Neural cell (in vitro differentiated cells): ENCODE measurements around the gene NLN. TPM values are rescaled to one million over a fixed set of nuclear protein-coding genes. Genes with fewer than 3 reads are reported as not detected.

Experiments used
- H2AFZ ChIP-seq: fragments of 200-600, 300-800 bp; sonication (generic), shearing (Covaris generic); 2 replicates; pipeline ENCODE4 v1.6.0; 2014; ENCODE audit warnings: low read depth, mild to moderate bottlenecking, antibody characterized with exemption, low read length, moderate library complexity
- H3F3A ChIP-seq: fragments of 200-600 bp; shearing (Covaris generic); 2 replicates; pipeline ENCODE4 v1.6.1; 2016; ENCODE audit warnings: mild to moderate bottlenecking, moderate library complexity, mixed read lengths, antibody characterized with exemption, low read length; ENCODE audit not compliant: insufficient read depth, poor library complexity, severe bottlenecking
- H3K27ac ChIP-seq: fragments of 200-600, 300-800 bp; sonication (generic), shearing (Covaris generic); 2 replicates; pipeline ENCODE4 v1.5.1; 2014; ENCODE audit warnings: mild to moderate bottlenecking, low read length, moderate library complexity
- H3K27me3 ChIP-seq: fragments of 300-800, 200-600 bp; sonication (generic), shearing (Covaris generic); 2 replicates; pipeline ENCODE4 v1.6.0; 2014; ENCODE audit warnings: mild to moderate bottlenecking, low read depth, low read length, moderate library complexity; ENCODE audit not compliant: insufficient read depth
- H3K36me3 ChIP-seq: fragments of 300-800, 200-600 bp; sonication (generic), shearing (Covaris generic); 2 replicates; pipeline ENCODE4 v1.5.1; 2014; ENCODE audit warnings: mild to moderate bottlenecking, antibody characterized with exemption, low read length, moderate library complexity; ENCODE audit not compliant: insufficient read depth
- H3K4me2 ChIP-seq: fragments of 300-800, 200-600 bp; sonication (generic), shearing (Covaris generic); 2 replicates; pipeline ENCODE4 v1.6.0; 2014; ENCODE audit warnings: mild to moderate bottlenecking, low read length
- H3K4me3 ChIP-seq: fragments of 300-800, 200-600 bp; sonication (generic), shearing (Covaris generic); 2 replicates; pipeline ENCODE4 v1.5.1; 2014; ENCODE audit warnings: mild to moderate bottlenecking, low read length, moderate library complexity
- H3K79me2 ChIP-seq: fragments of 200-600 bp; shearing (Covaris generic); replicated peaks from 2 replicates; pipeline ENCODE4 v1.6.0; 2014; ENCODE audit warnings: mild to moderate bottlenecking, low read length, moderate library complexity; ENCODE audit not compliant: insufficient read depth
- H3K9ac ChIP-seq: fragments of 300-800, 200-600 bp; sonication (generic), shearing (Covaris generic); 2 replicates; pipeline ENCODE4 v1.6.1; 2016; ENCODE audit warnings: mild to moderate bottlenecking, low read length, mixed read lengths
- H3K9me2 ChIP-seq: fragments of 200-600 bp; shearing (Covaris generic); 2 replicates; pipeline ENCODE4 v1.6.1; 2016; ENCODE audit warnings: mild to moderate bottlenecking, low read length, mixed read lengths; ENCODE audit not compliant: insufficient read depth
- H3K9me3 ChIP-seq: fragments of 200-600, 300-800 bp; sonication (generic), shearing (Covaris generic); 2 replicates; pipeline ENCODE4 v1.6.1; 2016; ENCODE audit warnings: mild to moderate bottlenecking, mixed run types, low read length, moderate library complexity, mixed read lengths
- H4K20me1 ChIP-seq: fragments of 200-600 bp; shearing (Covaris generic); 2 replicates; pipeline ENCODE4 v1.6.1; 2016; ENCODE audit warnings: mild to moderate bottlenecking, mixed run types; ENCODE audit not compliant: insufficient read depth
- EP300 ChIP-seq: fragments of 450-650 bp; conservative IDR thresholded peaks from 2 replicates; pipeline ENCODE4 v1.6.1; 2014; ENCODE audit warnings: antibody characterized with exemption, mild to moderate bottlenecking, moderate library complexity; ENCODE audit not compliant: poor library complexity, severe bottlenecking
- EZH2 ChIP-seq: fragments of 200-600, 300-800 bp; shearing (Covaris generic), sonication (generic); IDR thresholded peaks from 2 replicates; pipeline ENCODE4 v1.6.1; 2014; ENCODE audit warnings: antibody characterized with exemption, low read length, borderline replicate concordance, mild to moderate bottlenecking; ENCODE audit not compliant: insufficient read depth, poor library complexity, severe bottlenecking
- MXI1 ChIP-seq: fragments of 450-650 bp; conservative IDR thresholded peaks from 2 replicates; pipeline ENCODE4 v1.6.1; 2014; ENCODE audit warnings: antibody characterized with exemption, mild to moderate bottlenecking; ENCODE audit not compliant: poor library complexity, severe bottlenecking
- POLR2AphosphoS5 ChIP-seq: IDR thresholded peaks from 2 replicates; pipeline ENCODE4 v1.6.1; 2012
- RAD21 ChIP-seq: fragments of 450-650 bp; conservative IDR thresholded peaks from 2 replicates; pipeline ENCODE4 v1.6.1; 2014; ENCODE audit warnings: antibody characterized with exemption, mild to moderate bottlenecking, moderate library complexity
- SMC3 ChIP-seq: fragments of 450-650 bp; conservative IDR thresholded peaks from 2 replicates; pipeline ENCODE4 v1.6.1; 2014; ENCODE audit warnings: antibody characterized with exemption, mild to moderate bottlenecking, moderate library complexity; ENCODE audit not compliant: poor library complexity
- TAF1 ChIP-seq: IDR thresholded peaks from 2 replicates; pipeline ENCODE4 v1.6.1; 2012; ENCODE audit warnings: low read depth
- polyA plus RNA-seq: library from polyadenylated mRNA; depleted of rRNA; stranded (reverse); fragments of >200 nt; gene quantifications from 2 replicates; pipeline ENCODE4 v1.2.3, GENCODE V29; 2014
- TF ChIP-seq, protein P1 (sequence below): IDR thresholded peaks from 2 replicates; pipeline ENCODE4 v1.6.1; 2012; ENCODE audit warnings: borderline replicate concordance
- TF ChIP-seq, protein P2 (sequence below): fragments of 450-650 bp; IDR thresholded peaks from 2 replicates; pipeline ENCODE4 v1.5.1; 2014; ENCODE audit warnings: antibody characterized with exemption, mild to moderate bottlenecking, moderate library complexity; ENCODE audit not compliant: poor library complexity, severe bottlenecking

Gene NLN
- polyA plus RNA-seq, 1 donor from 2014 or later, result 18.7 TPM

DNA sequence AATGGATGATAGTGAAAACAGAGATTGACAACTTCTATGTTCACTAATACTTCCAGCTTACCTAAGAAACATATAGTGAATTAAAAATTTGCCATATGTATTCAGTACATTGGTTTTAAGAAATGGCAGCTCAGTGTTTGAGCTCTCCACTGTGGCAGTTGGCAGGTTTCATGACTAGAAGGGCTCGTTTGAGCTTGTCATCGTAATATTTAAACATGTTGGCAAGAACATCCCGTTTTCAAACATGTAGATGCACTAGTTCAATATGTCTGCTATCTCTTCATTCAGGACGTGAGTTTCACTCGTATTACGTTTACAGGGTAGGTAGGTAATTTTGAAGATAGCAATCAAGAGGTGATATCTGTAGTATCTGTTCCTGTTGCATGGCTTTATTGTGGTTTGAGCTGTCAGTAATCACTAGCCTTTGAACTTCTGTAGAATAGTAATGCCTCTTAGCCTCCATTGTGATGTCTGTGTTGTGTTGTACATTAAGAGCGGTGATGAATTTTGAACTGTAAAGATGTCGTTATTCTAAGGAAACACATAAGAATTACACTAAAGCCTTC is 74.8 kb downstream of the NLN start:
- Histone ChIP-seq H3K9me2 (no peaks in the 10 kb centered on the region), H3K4me2 (no peak overlapping the region), H3K9me3 (no peaks in the 10 kb centered on the region), H2AFZ (no peak overlapping the region), H4K20me1 (no peaks in the 10 kb centered on the region), H3K9ac (no peak overlapping the region), H3F3A (no peaks in the 10 kb centered on the region), H3K27me3 (no peaks in the 10 kb centered on the region), H3K79me2 (no peaks in the 10 kb centered on the region), H3K36me3 (peaks cover 5% of the 10 kb centered on the region), H3K4me3 (no peak overlapping the region), H3K27ac (no peak overlapping the region)
- TF ChIP-seq RAD21 (no peak), EZH2 (no peak), EP300 (no peak)
- TF ChIP-seq, protein P1, sequence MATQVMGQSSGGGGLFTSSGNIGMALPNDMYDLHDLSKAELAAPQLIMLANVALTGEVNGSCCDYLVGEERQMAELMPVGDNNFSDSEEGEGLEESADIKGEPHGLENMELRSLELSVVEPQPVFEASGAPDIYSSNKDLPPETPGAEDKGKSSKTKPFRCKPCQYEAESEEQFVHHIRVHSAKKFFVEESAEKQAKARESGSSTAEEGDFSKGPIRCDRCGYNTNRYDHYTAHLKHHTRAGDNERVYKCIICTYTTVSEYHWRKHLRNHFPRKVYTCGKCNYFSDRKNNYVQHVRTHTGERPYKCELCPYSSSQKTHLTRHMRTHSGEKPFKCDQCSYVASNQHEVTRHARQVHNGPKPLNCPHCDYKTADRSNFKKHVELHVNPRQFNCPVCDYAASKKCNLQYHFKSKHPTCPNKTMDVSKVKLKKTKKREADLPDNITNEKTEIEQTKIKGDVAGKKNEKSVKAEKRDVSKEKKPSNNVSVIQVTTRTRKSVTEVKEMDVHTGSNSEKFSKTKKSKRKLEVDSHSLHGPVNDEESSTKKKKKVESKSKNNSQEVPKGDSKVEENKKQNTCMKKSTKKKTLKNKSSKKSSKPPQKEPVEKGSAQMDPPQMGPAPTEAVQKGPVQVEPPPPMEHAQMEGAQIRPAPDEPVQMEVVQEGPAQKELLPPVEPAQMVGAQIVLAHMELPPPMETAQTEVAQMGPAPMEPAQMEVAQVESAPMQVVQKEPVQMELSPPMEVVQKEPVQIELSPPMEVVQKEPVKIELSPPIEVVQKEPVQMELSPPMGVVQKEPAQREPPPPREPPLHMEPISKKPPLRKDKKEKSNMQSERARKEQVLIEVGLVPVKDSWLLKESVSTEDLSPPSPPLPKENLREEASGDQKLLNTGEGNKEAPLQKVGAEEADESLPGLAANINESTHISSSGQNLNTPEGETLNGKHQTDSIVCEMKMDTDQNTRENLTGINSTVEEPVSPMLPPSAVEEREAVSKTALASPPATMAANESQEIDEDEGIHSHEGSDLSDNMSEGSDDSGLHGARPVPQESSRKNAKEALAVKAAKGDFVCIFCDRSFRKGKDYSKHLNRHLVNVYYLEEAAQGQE, result no peak

DNA sequence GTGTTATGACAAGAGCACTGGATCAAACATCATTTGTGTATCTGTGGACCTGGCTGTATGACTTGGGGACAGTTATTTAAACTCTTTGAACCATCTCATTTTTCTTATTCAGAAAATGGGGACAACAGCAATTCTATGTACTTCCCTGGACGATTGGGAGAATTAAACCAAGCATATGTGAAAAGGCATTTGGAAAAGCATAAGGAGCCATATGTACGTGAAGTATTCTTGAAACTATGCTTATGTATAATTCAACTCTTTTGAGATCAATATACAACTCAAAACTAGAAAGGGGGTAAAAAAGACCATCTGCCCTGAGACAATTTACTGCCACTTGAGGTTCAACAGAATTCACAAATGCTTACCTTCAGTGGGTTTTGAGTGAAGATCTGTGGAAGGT is 75.5 kb downstream of the NLN start:
- Histone ChIP-seq H3K4me3 (no peak overlapping the region), H4K20me1 (no peaks in the 10 kb centered on the region), H2AFZ (no peak overlapping the region), H3K27ac (no peak overlapping the region), H3K9ac (no peak overlapping the region), H3F3A (no peaks in the 10 kb centered on the region), H3K27me3 (no peaks in the 10 kb centered on the region), H3K4me2 (no peak overlapping the region), H3K9me3 (peaks cover 3% of the 10 kb centered on the region), H3K36me3 (peaks cover 12% of the 10 kb centered on the region), H3K79me2 (no peaks in the 10 kb centered on the region), H3K9me2 (no peaks in the 10 kb centered on the region)
- no peak for TF ChIP-seq EZH2
- TF ChIP-seq POLR2AphosphoS5, result no peak
- no peak for TF ChIP-seq MXI1
- no peak for TF ChIP-seq RAD21
- TF ChIP-seq EP300, result no peak
- TF ChIP-seq, protein P2, sequence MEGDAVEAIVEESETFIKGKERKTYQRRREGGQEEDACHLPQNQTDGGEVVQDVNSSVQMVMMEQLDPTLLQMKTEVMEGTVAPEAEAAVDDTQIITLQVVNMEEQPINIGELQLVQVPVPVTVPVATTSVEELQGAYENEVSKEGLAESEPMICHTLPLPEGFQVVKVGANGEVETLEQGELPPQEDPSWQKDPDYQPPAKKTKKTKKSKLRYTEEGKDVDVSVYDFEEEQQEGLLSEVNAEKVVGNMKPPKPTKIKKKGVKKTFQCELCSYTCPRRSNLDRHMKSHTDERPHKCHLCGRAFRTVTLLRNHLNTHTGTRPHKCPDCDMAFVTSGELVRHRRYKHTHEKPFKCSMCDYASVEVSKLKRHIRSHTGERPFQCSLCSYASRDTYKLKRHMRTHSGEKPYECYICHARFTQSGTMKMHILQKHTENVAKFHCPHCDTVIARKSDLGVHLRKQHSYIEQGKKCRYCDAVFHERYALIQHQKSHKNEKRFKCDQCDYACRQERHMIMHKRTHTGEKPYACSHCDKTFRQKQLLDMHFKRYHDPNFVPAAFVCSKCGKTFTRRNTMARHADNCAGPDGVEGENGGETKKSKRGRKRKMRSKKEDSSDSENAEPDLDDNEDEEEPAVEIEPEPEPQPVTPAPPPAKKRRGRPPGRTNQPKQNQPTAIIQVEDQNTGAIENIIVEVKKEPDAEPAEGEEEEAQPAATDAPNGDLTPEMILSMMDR, result no peak
- TF ChIP-seq, protein P1, result no peak
- no peak for TF ChIP-seq SMC3
- no peak for TF ChIP-seq TAF1
